Measurements from ENCODE around the gene IL9.
"Not testable (repeated sequence)": the region's sequence is repeated elsewhere in the genome, so short reads cannot be mapped to it uniquely, and the experiment has no call there.

The IL9 gene

GRCh38 chr5:135861641-135862040 is 34.0 kb downstream of the IL9 start:
- TF ChIP-seq CTCF (conservative IDR thresholded peaks at IDR 0.05; ENCODE audit: control insufficient read depth, insufficient read depth, low read depth, low read length) = no peak
- no peak for DNase-seq (ENCODE audit: low read depth)
- no peak overlapping the region for H3K4me3 ChIP-seq (ENCODE audit: control insufficient read depth, low read depth, low read length)

GRCh38 chr5:135859641-135860040 is 36.0 kb downstream of the IL9 start:
- DNase-seq (ENCODE audit: low read depth) = no peak
- no peak overlapping the region for H3K4me3 ChIP-seq (ENCODE audit: control insufficient read depth, low read depth, low read length)
- TF ChIP-seq CTCF (conservative IDR thresholded peaks at IDR 0.05; ENCODE audit: control insufficient read depth, insufficient read depth, low read depth, low read length) = no peak

GRCh38 chr5:135859186-135859585 is 36.5 kb downstream of the IL9 start:
- DNase-seq (ENCODE audit: low read depth); H3K4me3 ChIP-seq (ENCODE audit: control insufficient read depth, low read depth, low read length): not testable (repeated sequence)

GRCh38 chr5:135857630-135858311 is 37.9 kb downstream of the IL9 start:
- no peak for DNase-seq (ENCODE audit: low read depth)
- H3K4me3 ChIP-seq (ENCODE audit: control insufficient read depth, low read depth, low read length) = no peak overlapping the region
- no peak for TF ChIP-seq CTCF (conservative IDR thresholded peaks at IDR 0.05; ENCODE audit: control insufficient read depth, insufficient read depth, low read depth, low read length)

GRCh38 chr5:135851915-135852845 is 43.5 kb downstream of the IL9 start:
- no peak for DNase-seq (ENCODE audit: low read depth)
- H3K4me3 ChIP-seq (ENCODE audit: control insufficient read depth, low read depth, low read length) = no peak overlapping the region
- TF ChIP-seq CTCF (conservative IDR thresholded peaks at IDR 0.05; ENCODE audit: control insufficient read depth, insufficient read depth, low read depth, low read length) = no peak

GRCh38 chr5:135851186-135851914 is 44.3 kb downstream of the IL9 start:
- no peak overlapping the region for H3K4me3 ChIP-seq (ENCODE audit: control insufficient read depth, low read depth, low read length)
- TF ChIP-seq CTCF (conservative IDR thresholded peaks at IDR 0.05; ENCODE audit: control insufficient read depth, insufficient read depth, low read depth, low read length) = no peak
- no peak for DNase-seq (ENCODE audit: low read depth)
